NCI-H526 treated with DMSO at 0.1 percent for 48 hours (cell line): ENCODE data around the gene XRCC6.
"Not testable (repeated sequence)": the region's sequence is repeated elsewhere in the genome, so short reads cannot be mapped to it uniquely, and the experiment has no call there.

Experiments
- DNase-seq: peaks from one replicate; lab custom pipeline; 2025; lab: John Stamatoyannopoulos, UW

The XRCC6 gene

GRCh38 chr22:41621099-41621910 is at the start of gene XRCC6:
Gene XRCC6, plus strand, starts transcription at chr22:41621295. Its CDS starts 710 bp downstream, at chr22:41622005.
- peak; percentile 95 for DNase-seq

GRCh38 chr22:41571786-41572185 is 49.3 kb upstream of the XRCC6 start:
- no peak for DNase-seq

- DNase-seq, result not testable (repeated sequence)
These were observed 48.8 kb upstream of the XRCC6 start for GRCh38 chr22:41572305-41572704.

GRCh38 chr22:41573677-41574076 is 47.4 kb upstream of the XRCC6 start:
- no peak for DNase-seq

- no peak for DNase-seq
These were observed 46.2 kb upstream of the XRCC6 start for GRCh38 chr22:41574847-41575381.

- no peak for DNase-seq
These were observed 45.6 kb upstream of the XRCC6 start for GRCh38 chr22:41575533-41575932.

- peak; percentile 1 for DNase-seq
These were observed 44.2 kb upstream of the XRCC6 start for GRCh38 chr22:41576877-41577276.

GRCh38 chr22:41578114-41578513 is 43.0 kb upstream of the XRCC6 start:
- no peak for DNase-seq

GRCh38 chr22:41578818-41579217 is 42.3 kb upstream of the XRCC6 start:
- no peak for DNase-seq

GRCh38 chr22:41579297-41579996 is 41.6 kb upstream of the XRCC6 start:
- no peak for DNase-seq

GRCh38 chr22:41579997-41580355 is 41.1 kb upstream of the XRCC6 start:
- no peak for DNase-seq

- no peak for DNase-seq
These were observed 38.4 kb upstream of the XRCC6 start for GRCh38 chr22:41582694-41583093.

- DNase-seq, result no peak
These were observed 36.2 kb upstream of the XRCC6 start for GRCh38 chr22:41584881-41585280.

- no peak for DNase-seq
These were observed 35.2 kb upstream of the XRCC6 start for GRCh38 chr22:41585898-41586297.

GRCh38 chr22:41587347-41587723 is 33.8 kb upstream of the XRCC6 start:
- DNase-seq, result no peak

- peak; percentile 94 for DNase-seq
These were observed 31.5 kb upstream of the XRCC6 start, which contains the start of gene PMM1 for GRCh38 chr22:41589391-41590241. Gene PMM1, minus strand, starts transcription at chr22:41589840. Its CDS starts 35 bp downstream, at chr22:41589805.

GRCh38 chr22:41593336-41593960 is 27.6 kb upstream of the XRCC6 start:
- not testable (repeated sequence) for DNase-seq

GRCh38 chr22:41595703-41596102 is 25.4 kb upstream of the XRCC6 start:
- DNase-seq, result no peak

GRCh38 chr22:41596776-41597634 is 24.1 kb upstream of the XRCC6 start:
- no peak for DNase-seq

- no peak for DNase-seq
These were observed 23.5 kb upstream of the XRCC6 start for GRCh38 chr22:41597635-41597953.

- no peak for DNase-seq
These were observed 23.0 kb upstream of the XRCC6 start for GRCh38 chr22:41598081-41598480.
